Upper lobe of left lung (tissue), 6 donors: ENCODE measurements around the gene PDZD8. TPM values are rescaled to one million over a fixed set of nuclear protein-coding genes. Genes with fewer than 3 reads are reported as not detected.
A peak's percentile ranks its signal among the peaks of the same experiment; 100 is the strongest.

Experiments
- ATAC-seq, 2 donors: fragments of 200-7000 bp; cut with Tn5 transposase; one replicate each; pipeline ENCODE4 v1.9.1; 2022; ENCODE audit warnings: mild to moderate bottlenecking in 2 of 2, moderate library complexity in 2 of 2; ENCODE audit not compliant: low FRiP score in 2 of 2
- DNase-seq, 2 donors: peaks; one replicate each; pipeline ENCODE4 v3.0.0-alpha.2; 2019 to 2020
- H3K27ac ChIP-seq, 4 donors: fragments of 200-600 bp; sonication (generic); one replicate each; pipeline ENCODE4 v1.5.1; 2016 to 2019
- H3K27me3 ChIP-seq, 4 donors: fragments of 200-600 bp; sonication (generic); one replicate each; pipeline ENCODE4 v1.5.1; 2017 to 2019
- H3K36me3 ChIP-seq, 4 donors: fragments of 200-600 bp; sonication (generic); one replicate each; pipeline ENCODE4 v1.5.1; 2016 to 2019
- H3K4me1 ChIP-seq, 4 donors: fragments of 200-600 bp; sonication (generic); one replicate each; pipeline ENCODE4 v1.5.1; 2018 to 2019
- H3K4me3 ChIP-seq, 4 donors: fragments of 200-600 bp; sonication (generic); one replicate each; pipeline ENCODE4 v1.5.1; 2017 to 2019; ENCODE audit warnings: mild to moderate bottlenecking in 2 of 4, moderate library complexity in 1 of 4
- H3K9me3 ChIP-seq, 4 donors: fragments of 200-600 bp; sonication (generic); one replicate each; pipeline ENCODE4 v1.5.1; 2018 to 2019
- EP300 ChIP-seq, 4 donors: sonication (generic); formaldehyde crosslinking; IDR thresholded peaks; one replicate each; pipeline ENCODE4 v1.5.1; 2017; ENCODE audit warnings: antibody characterized with exemption in 4 of 4, control low read depth in 2 of 4
- POLR2A ChIP-seq, 4 donors: fragments of 450-650 bp; IDR thresholded peaks; one replicate each; pipeline ENCODE4 v1.5.1; 2016 to 2017; ENCODE audit warnings: antibody characterized with exemption in 4 of 4, mild to moderate bottlenecking in 2 of 4
- POLR2AphosphoS5 ChIP-seq, 2 donors: sonication (generic); formaldehyde crosslinking; IDR thresholded peaks; one replicate each; pipeline ENCODE4 v1.5.1; 2017; ENCODE audit warnings: antibody characterized with exemption in 2 of 2
- WGBS, 2 donors: methylation state at CpG; one replicate each; pipeline ENCODE4 v1.1.5; 2017 to 2018; 5-methylcytosine and 5-hydroxymethylcytosine counted together
- total RNA-seq, 6 donors: library from RNA; depleted of rRNA in 4 of 6; stranded (reverse); fragments of >200 nt in 4 of 6; gene quantifications; one replicate each; pipeline versions ENCODE4 v1.1.0 to v1.2.1, GENCODE V29; 2016 to 2021
- TF ChIP-seq, protein P1 (sequence below), 6 experiments: fragments of 450-650 bp in 4 of 6; fragments of 200-600 bp in 2 of 6; sonication (generic) in 2 of 6; IDR thresholded peaks; one replicate each; pipeline ENCODE4 v1.5.1; 2016 to 2019; ENCODE audit warnings: antibody characterized with exemption in 6 of 6
- donor health status: DM: no; HTN: no; CAD: no; lungs with moderate emphysema.
- donor health status: DM: no; HTN: yes; CAD: no; lungs with severe emphysema.

Gene PDZD8
- total RNA-seq, 6 donors from 2014 or later = 18.9 to 42.0 (median 34.0) TPM

DNA sequence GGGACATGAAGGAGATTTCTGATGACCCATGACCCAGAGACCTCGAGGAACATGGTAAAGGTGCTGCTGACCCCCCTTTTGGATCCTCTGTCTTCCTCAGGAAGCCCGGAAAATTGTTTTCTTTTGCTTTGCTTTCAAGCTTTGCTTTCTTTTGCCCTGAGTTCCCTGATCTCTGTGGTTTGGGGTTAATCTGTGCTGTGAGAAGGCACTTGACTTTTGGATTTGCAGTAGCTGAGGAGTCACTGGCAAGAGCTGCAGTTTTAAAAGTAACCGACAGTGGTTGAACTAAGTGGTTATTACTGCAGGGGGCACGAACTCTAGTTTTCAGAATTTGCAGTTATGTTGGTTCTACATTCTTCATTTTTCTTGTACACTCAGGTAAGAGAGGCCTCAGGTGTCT lies 53.0 kb downstream of the PDZD8 start:
- DNase-seq (no peak), ATAC-seq (no peak)
- 58 to 62% methylated on average over 4 of the region's 4 CpGs for whole genome bisulfite sequencing, 2 donors
- TF ChIP-seq POLR2AphosphoS5 (IDR thresholded peaks at IDR 0.05) (no peak), EP300 (IDR thresholded peaks at IDR 0.05) (no peak), POLR2A (IDR thresholded peaks at IDR 0.05) (no peak)
- TF ChIP-seq, protein P1, sequence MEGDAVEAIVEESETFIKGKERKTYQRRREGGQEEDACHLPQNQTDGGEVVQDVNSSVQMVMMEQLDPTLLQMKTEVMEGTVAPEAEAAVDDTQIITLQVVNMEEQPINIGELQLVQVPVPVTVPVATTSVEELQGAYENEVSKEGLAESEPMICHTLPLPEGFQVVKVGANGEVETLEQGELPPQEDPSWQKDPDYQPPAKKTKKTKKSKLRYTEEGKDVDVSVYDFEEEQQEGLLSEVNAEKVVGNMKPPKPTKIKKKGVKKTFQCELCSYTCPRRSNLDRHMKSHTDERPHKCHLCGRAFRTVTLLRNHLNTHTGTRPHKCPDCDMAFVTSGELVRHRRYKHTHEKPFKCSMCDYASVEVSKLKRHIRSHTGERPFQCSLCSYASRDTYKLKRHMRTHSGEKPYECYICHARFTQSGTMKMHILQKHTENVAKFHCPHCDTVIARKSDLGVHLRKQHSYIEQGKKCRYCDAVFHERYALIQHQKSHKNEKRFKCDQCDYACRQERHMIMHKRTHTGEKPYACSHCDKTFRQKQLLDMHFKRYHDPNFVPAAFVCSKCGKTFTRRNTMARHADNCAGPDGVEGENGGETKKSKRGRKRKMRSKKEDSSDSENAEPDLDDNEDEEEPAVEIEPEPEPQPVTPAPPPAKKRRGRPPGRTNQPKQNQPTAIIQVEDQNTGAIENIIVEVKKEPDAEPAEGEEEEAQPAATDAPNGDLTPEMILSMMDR (IDR thresholded peaks at IDR 0.05) = no peak
- Histone ChIP-seq H3K27ac (no peak overlapping the region), H3K9me3 (no peaks in the 10 kb centered on the region), H3K36me3 (peaks cover 0 to 4% (median 0%) of the 10 kb centered on the region in 4 donors), H3K27me3 (no peaks in the 10 kb centered on the region), H3K4me3 (no peak overlapping the region), H3K4me1 (peaks cover 0 to 6% (median 0%) of the 10 kb centered on the region in 4 donors)

DNA sequence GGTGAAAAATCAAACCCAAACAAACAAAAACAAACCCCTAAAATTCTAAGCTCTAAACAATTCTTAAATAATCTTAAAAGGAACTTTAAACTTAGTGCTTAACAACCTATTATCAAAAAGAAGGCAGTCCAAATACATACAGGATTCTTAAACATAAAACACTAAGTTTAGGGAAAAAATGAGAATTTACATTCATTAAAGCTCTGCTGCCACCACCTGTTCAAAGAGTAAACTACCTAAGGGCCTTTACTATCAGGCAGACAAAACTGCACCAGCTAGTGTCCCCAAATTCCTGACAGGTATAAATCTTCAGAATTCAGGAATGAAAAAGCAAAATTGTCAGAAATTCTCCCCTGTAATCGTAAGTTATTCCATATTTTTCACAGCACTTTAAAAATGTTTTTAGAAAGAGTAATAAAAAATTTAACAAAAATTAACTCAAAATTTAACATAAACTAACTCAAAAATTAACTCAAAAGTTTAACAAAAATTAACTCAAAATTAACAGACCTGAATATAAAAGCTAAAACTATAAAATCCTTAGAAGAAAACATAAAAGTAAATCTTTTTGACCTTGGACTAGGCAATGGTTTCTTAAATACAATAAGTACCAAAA lies 55.1 kb downstream of the PDZD8 start:
- peaks cover 0 to 5% (median 0%) of the 10 kb centered on the region in 4 donors for H3K36me3 ChIP-seq
- no peaks in the 10 kb centered on the region for H3K27me3 ChIP-seq
- H3K4me3 ChIP-seq = no peak overlapping the region
- H3K4me1 ChIP-seq = peaks cover 0 to 6% (median 0%) of the 10 kb centered on the region in 4 donors
- DNase-seq = no peak
- ATAC-seq = no peak
- no peaks in the 10 kb centered on the region for H3K9me3 ChIP-seq
- H3K27ac ChIP-seq = no peak overlapping the region
- TF ChIP-seq EP300 (IDR thresholded peaks at IDR 0.05) (no peak), POLR2AphosphoS5 (IDR thresholded peaks at IDR 0.05) (no peak), POLR2A (IDR thresholded peaks at IDR 0.05) (no peak)
- TF ChIP-seq, protein P1 (IDR thresholded peaks at IDR 0.05) = peak in 4 of 6 experiments; percentile 16 to 33 (median 27)
- 80 to 83% methylated on average over 1 of the region's 1 CpG for WGBS, 2 donors

DNA sequence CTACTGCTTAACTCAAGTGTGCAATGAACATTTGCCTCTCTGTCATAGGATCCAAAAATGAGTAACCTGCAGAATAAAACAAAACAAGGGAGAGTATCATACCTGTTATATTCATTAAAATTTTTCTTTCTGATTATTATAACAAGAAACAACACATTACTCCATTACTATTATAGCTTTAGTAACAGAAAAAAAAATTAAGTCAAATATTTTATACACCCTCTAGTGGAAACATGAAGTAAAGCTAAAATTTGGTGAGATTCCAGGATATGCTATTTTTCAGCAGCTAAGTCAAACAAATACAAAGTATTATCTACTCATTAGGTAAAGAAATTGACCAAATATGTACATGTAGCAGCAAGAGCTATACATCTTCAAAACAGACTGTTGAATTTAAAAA lies 56.3 kb downstream of the PDZD8 start:
- H3K27ac ChIP-seq = no peak overlapping the region
- peaks cover 0 to 6% (median 0%) of the 10 kb centered on the region in 4 donors for H3K4me1 ChIP-seq
- ATAC-seq (no peak), DNase-seq (no peak)
- H3K27me3 ChIP-seq = no peaks in the 10 kb centered on the region
- no peaks in the 10 kb centered on the region for H3K9me3 ChIP-seq
- no peak for TF ChIP-seq POLR2A (IDR thresholded peaks at IDR 0.05)
- no peak for TF ChIP-seq EP300 (IDR thresholded peaks at IDR 0.05)
- TF ChIP-seq, protein P1 (IDR thresholded peaks at IDR 0.05) = peak in 1 of 6 experiments; percentile 28
- TF ChIP-seq POLR2AphosphoS5 (IDR thresholded peaks at IDR 0.05) = no peak
- H3K4me3 ChIP-seq = no peak overlapping the region
- H3K36me3 ChIP-seq = peaks cover 0 to 5% (median 0%) of the 10 kb centered on the region in 4 donors

DNA sequence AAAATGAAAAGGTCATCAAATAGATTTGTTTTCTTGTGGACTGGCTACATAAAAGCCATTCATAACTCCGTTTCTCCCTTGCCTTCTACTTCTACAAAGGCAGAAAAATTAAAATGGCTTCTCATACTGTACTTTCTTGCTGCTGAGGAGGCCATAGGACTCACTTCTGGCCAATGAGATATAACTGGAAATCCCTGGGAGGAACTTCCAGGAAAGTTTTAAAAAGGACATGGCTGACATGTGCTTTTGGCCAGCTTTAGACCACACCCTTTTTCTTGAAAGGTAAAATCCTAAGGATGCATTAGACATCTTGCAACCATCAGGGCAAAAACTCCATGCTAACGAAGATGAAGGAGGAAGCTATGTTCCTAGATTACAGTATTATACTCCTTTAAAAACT lies 58.5 kb downstream of the PDZD8 start:
- H3K4me3 ChIP-seq = no peak overlapping the region
- DNase-seq = no peak
- ATAC-seq = no peak
- no peaks in the 10 kb centered on the region for H3K27me3 ChIP-seq
- no peaks in the 10 kb centered on the region for H3K9me3 ChIP-seq
- H3K27ac ChIP-seq = no peak overlapping the region
- H3K36me3 ChIP-seq = peaks cover 0 to 5% (median 0%) of the 10 kb centered on the region in 4 donors
- 93 to 96% methylated on average over 2 of the region's 2 CpGs for WGBS, 2 donors
- TF ChIP-seq, protein P1 (IDR thresholded peaks at IDR 0.05) = no peak
- TF ChIP-seq EP300 (IDR thresholded peaks at IDR 0.05) (no peak), POLR2A (IDR thresholded peaks at IDR 0.05) (no peak), POLR2AphosphoS5 (IDR thresholded peaks at IDR 0.05) (no peak)
- H3K4me1 ChIP-seq = no peaks in the 10 kb centered on the region

DNA sequence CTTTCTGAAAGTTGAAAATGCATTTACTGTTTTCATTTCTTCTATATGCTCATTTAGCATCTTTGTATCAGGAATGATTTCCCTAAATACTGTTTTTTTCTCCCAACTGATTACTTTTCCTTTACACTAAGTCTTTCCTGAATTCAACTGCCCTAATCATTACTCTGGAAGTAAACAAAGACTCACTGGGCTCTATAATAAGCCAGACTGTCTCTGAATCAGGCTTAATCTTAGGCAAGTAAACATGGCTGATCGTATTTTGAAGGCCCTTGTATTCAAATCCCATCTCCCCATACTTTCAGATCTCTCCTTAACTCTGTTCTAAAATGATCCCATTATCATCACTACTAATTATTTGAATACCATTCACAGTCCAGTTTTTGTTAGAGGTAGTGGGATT lies 61.6 kb downstream of the PDZD8 start:
- WGBS, 2 donors = 98 to 100% methylated on average over 1 of the region's 1 CpG
- H3K27ac ChIP-seq = no peak overlapping the region
- TF ChIP-seq, protein P1 (IDR thresholded peaks at IDR 0.05) = no peak
- no peak for TF ChIP-seq EP300 (IDR thresholded peaks at IDR 0.05)
- no peak for TF ChIP-seq POLR2A (IDR thresholded peaks at IDR 0.05)
- no peak for TF ChIP-seq POLR2AphosphoS5 (IDR thresholded peaks at IDR 0.05)
- no peaks in the 10 kb centered on the region for H3K9me3 ChIP-seq
- DNase-seq (no peak), ATAC-seq (no peak)
- H3K4me1 ChIP-seq = no peaks in the 10 kb centered on the region
- no peak overlapping the region for H3K4me3 ChIP-seq
- peaks cover 0 to 5% (median 0%) of the 10 kb centered on the region in 4 donors for H3K36me3 ChIP-seq
- H3K27me3 ChIP-seq = no peaks in the 10 kb centered on the region
